Lower lobe of right lung (tissue), 2 donors: Measurements from ENCODE around the gene BRAT1. TPM values are rescaled to one million over a fixed set of nuclear protein-coding genes. Genes with fewer than 3 reads are reported as not detected.
"Not testable (repeated sequence)": the region's sequence is repeated elsewhere in the genome, so short reads cannot be mapped to it uniquely, and the experiment has no call there.

ENCODE experiments used
- ATAC-seq, 2 donors: fragments of 200-7000 bp; cut with Tn5 transposase; one replicate each; pipeline ENCODE4 v1.9.1; 2020 to 2022; ENCODE audit warnings: mild to moderate bottlenecking in 2 of 2, moderate library complexity in 2 of 2
- DNase-seq: peaks from one replicate; pipeline ENCODE4 v3.0.0-alpha.2; 2020
- H3K27ac ChIP-seq: fragments of 200-600 bp; one replicate; pipeline ENCODE4 v1.8.0; 2022
- H3K27me3 ChIP-seq: fragments of 200-600 bp; one replicate; pipeline ENCODE4 v1.8.0; 2022; ENCODE audit warnings: low read depth
- H3K36me3 ChIP-seq: fragments of 200-600 bp; one replicate; pipeline ENCODE4 v1.8.0; 2022; ENCODE audit warnings: mild to moderate bottlenecking
- H3K4me1 ChIP-seq: fragments of 200-600 bp; one replicate; pipeline ENCODE4 v1.8.0; 2022
- H3K4me3 ChIP-seq: fragments of 200-600 bp; one replicate; pipeline ENCODE4 v1.8.0; 2022; ENCODE audit warnings: mild to moderate bottlenecking
- H3K9me3 ChIP-seq: fragments of 200-600 bp; one replicate; pipeline ENCODE4 v1.8.0; 2022
- CTCF ChIP-seq: fragments of 200-600 bp; IDR thresholded peaks from one replicate; pipeline ENCODE4 v1.8.0; 2022; ENCODE audit warnings: antibody characterized with exemption, mild to moderate bottlenecking
- intact Hi-C: fragments of 100-400 bp; cut with DNase I; formaldehyde crosslinking; loops from one replicate; pipeline ENCODE4 v1.11.0; 2022
- total RNA-seq: library from RNA; stranded (reverse); fragmentation: NEBNext Ultra II Directional; extraction: Animal tissue kit (Norgen Biotek cat#: 25700); gene quantifications from one replicate; pipeline ENCODE4 v1.2.1, GENCODE V29; 2021
- donor health status: DM: no; HTN: yes; CAD: no; lungs with severe emphysema.

The BRAT1 gene
- total RNA-seq, 1 donor from 2014 or later, result 24.4 TPM

GRCh38 chr7:2532199-2532772 lies 23.0 kb downstream of the BRAT1 start:
- H3K4me3 ChIP-seq, intact Hi-C loops, DNase-seq, H3K27me3 ChIP-seq, H3K9me3 ChIP-seq, H3K27ac ChIP-seq, ATAC-seq: not testable (repeated sequence)
- Histone ChIP-seq H3K4me1 (peaks cover 48% of the 10 kb centered on the region), H3K36me3 (peaks cover 18% of the 10 kb centered on the region)

- H3K27me3 ChIP-seq, ATAC-seq, H3K9me3 ChIP-seq, H3K27ac ChIP-seq, intact Hi-C loops, H3K4me3 ChIP-seq, DNase-seq: not testable (repeated sequence)
- peaks cover 53% of the 10 kb centered on the region for H3K4me1 ChIP-seq
- H3K36me3 ChIP-seq, result peaks cover 23% of the 10 kb centered on the region
Measured at GRCh38 chr7:2531796-2532110, 23.6 kb downstream of the BRAT1 start.

GRCh38 chr7:2530994-2531795 lies 24.1 kb downstream of the BRAT1 start:
- H3K4me1 ChIP-seq, result peaks cover 59% of the 10 kb centered on the region
- ATAC-seq (peak in 1 of 2 donors; percentile 9), DNase-seq (peak; percentile 51)

GRCh38 chr7:2530071-2530987 lies 25.0 kb downstream of the BRAT1 start:
- no peaks in the 10 kb centered on the region for H3K27me3 ChIP-seq
- H3K4me1 ChIP-seq, result peaks cover 68% of the 10 kb centered on the region
- ATAC-seq, result peak; percentile 49 to 69
- H3K27ac ChIP-seq, result peak overlapping the region; percentile 88
- intact Hi-C loops, result no loop called here
- no peaks in the 10 kb centered on the region for H3K9me3 ChIP-seq
- H3K4me3 ChIP-seq, result peak overlapping the region; percentile 19
- DNase-seq, result peak; percentile 78
- H3K36me3 ChIP-seq, result peaks cover 37% of the 10 kb centered on the region
- no peak for TF ChIP-seq CTCF

More at GRCh38 chr7:2530994-2531795, 24.1 kb downstream of the BRAT1 start:
- Histone ChIP-seq H3K27ac (peak overlapping the region; percentile 88), H3K36me3 (peaks cover 28% of the 10 kb centered on the region)
- H3K9me3 ChIP-seq, intact Hi-C loops, H3K4me3 ChIP-seq, H3K27me3 ChIP-seq: not testable (repeated sequence)

GRCh38 chr7:2529161-2530070 lies 25.9 kb downstream of the BRAT1 start:
- intact Hi-C loops, result no loop called here
- ATAC-seq, result peak; percentile 59 to 74
- H3K4me1 ChIP-seq, result peaks cover 77% of the 10 kb centered on the region

More at GRCh38 chr7:2529161-2530070, 25.9 kb downstream of the BRAT1 start:
- no peak for TF ChIP-seq CTCF
- Histone ChIP-seq H3K4me3 (peak overlapping the region; percentile 19), H3K36me3 (peaks cover 42% of the 10 kb centered on the region), H3K27me3 (no peaks in the 10 kb centered on the region), H3K27ac (peak overlapping the region; percentile 88), H3K9me3 (no peaks in the 10 kb centered on the region)
- peak; percentile 90 for DNase-seq
